ENCODE data around the gene SLCO3A1.

DNA sequence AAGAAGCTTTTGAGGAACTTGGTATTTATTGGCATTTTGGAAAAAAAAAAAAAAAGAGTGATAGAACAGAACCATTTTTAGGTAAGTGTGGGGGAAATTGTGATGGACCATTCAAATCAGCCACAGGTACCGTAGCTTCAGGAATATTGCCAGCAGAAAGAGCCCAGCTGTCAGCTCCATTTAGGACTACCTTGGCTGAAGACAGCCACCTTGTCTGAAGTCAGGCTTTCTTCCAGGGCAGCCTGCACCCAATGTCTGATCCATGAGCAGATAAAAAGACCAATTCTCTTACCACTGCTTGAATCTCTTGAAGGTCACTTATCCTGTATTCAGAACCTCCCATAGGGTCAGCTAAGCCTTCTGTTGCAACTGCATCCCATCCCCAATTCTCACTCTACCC, 37.6 kb downstream of the SLCO3A1 start:
- TF ChIP-seq CTCF (IDR thresholded peaks at IDR 0.05; ENCODE audit: borderline replicate concordance, extremely low read depth, low read length, poor library complexity, severe bottlenecking) (no peak), EZH2 (IDR thresholded peaks at IDR 0.05; ENCODE audit: borderline replicate concordance, low read depth, low read length, severe bottlenecking) (no peak)
